GM12864 (cell line): ENCODE data around the gene EML6.

Experiments used
- DNase-seq: peaks from one replicate; pipeline ENCODE4 v3.0.0-alpha.2; 2011; ENCODE audit warnings: low read depth
- H3K4me3 ChIP-seq: 2 replicates; pipeline ENCODE4 v1.5.1; 2011; ENCODE audit warnings: mild to moderate bottlenecking, low read depth, low read length, control low read depth
- CTCF ChIP-seq: IDR thresholded peaks from 2 replicates; pipeline ENCODE4 v1.5.1; 2011; ENCODE audit warnings: low read depth, mild to moderate bottlenecking, moderate library complexity, low read length, control low read depth, inconsistent platforms; ENCODE audit errors: missing control alignments

Gene EML6

GRCh38 chr2:54939446-54940118, 216.1 kb downstream of the EML6 start:
- H3K4me3 ChIP-seq: no peak overlapping the region
- TF ChIP-seq CTCF: no peak
- no peak for DNase-seq

GRCh38 chr2:54940723-54941122, 217.3 kb downstream of the EML6 start:
- no peak for DNase-seq
- TF ChIP-seq CTCF: no peak
- H3K4me3 ChIP-seq: no peak overlapping the region

- H3K4me3 ChIP-seq: no peak overlapping the region
- DNase-seq: no peak
- TF ChIP-seq CTCF: no peak
Observed at GRCh38 chr2:54941248-54941984, 218.0 kb downstream of the EML6 start.

GRCh38 chr2:54942373-54942772, 218.9 kb downstream of the EML6 start:
- no peak for DNase-seq
- no peak for TF ChIP-seq CTCF
- no peak overlapping the region for H3K4me3 ChIP-seq

- no peak overlapping the region for H3K4me3 ChIP-seq
- no peak for TF ChIP-seq CTCF
- DNase-seq: no peak
Observed at GRCh38 chr2:54944724-54945326, 221.4 kb downstream of the EML6 start.

GRCh38 chr2:54945391-54946219, 222.1 kb downstream of the EML6 start:
- DNase-seq: peak; percentile 16
- no peak for TF ChIP-seq CTCF
- no peak overlapping the region for H3K4me3 ChIP-seq
